ENCODE results near the gene PPP4R3C. TPM values are rescaled to one million over a fixed set of nuclear protein-coding genes. Genes with fewer than 3 reads are reported as not detected.

The PPP4R3C gene
- total RNA-seq, 5 donors from 2014 or later (not counting 1 experiment from before 2014, with no cell fraction given) = not detected

Other genes starting within 250 kb of the PPP4R3C start
- gene DCAF8L2, start 127.0 kb upstream of the PPP4R3C start, total RNA-seq = not detected